ENCODE measurements around the gene PARM1. TPM values are rescaled to one million over a fixed set of nuclear protein-coding genes. Genes with fewer than 3 reads are reported as not detected.
"Not testable (repeated sequence)": the region's sequence is repeated elsewhere in the genome, so short reads cannot be mapped to it uniquely, and the experiment has no call there.

The PARM1 gene
- polyA plus RNA-seq, 1 of the 3 experiments (the other 2 are of a cell fraction): not detected

GRCh38 chr4:74990276-74990875, 57.5 kb downstream of the PARM1 start:
- no peak for TF ChIP-seq ELF1 (IDR thresholded peaks at IDR 0.05)
- no peak for TF ChIP-seq TEAD4 (IDR thresholded peaks at IDR 0.05; ENCODE audit: borderline replicate concordance, insufficient read depth)
- TF ChIP-seq FOXM1 (IDR thresholded peaks at IDR 0.05; ENCODE audit: low read depth): no peak
- TF ChIP-seq CTCF (IDR thresholded peaks at IDR 0.05): no peak
- TF ChIP-seq CHD2 (IDR thresholded peaks at IDR 0.05; ENCODE audit: low read length, partially characterized antibody): no peak
- TF ChIP-seq, protein P1, sequence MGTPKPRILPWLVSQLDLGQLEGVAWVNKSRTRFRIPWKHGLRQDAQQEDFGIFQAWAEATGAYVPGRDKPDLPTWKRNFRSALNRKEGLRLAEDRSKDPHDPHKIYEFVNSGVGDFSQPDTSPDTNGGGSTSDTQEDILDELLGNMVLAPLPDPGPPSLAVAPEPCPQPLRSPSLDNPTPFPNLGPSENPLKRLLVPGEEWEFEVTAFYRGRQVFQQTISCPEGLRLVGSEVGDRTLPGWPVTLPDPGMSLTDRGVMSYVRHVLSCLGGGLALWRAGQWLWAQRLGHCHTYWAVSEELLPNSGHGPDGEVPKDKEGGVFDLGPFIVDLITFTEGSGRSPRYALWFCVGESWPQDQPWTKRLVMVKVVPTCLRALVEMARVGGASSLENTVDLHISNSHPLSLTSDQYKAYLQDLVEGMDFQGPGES (IDR thresholded peaks at IDR 0.05; ENCODE audit: low read depth, low read length): no peak
- TF ChIP-seq POLR2AphosphoS5 (IDR thresholded peaks at IDR 0.05; ENCODE audit: low read depth, low read length): no peak
- no peak overlapping the region for H2AFZ ChIP-seq (ENCODE audit: low read depth)
- POLR2A ChIA-PET: no interaction called here
- no peaks in the 10 kb centered on the region for H3K9me2 ChIP-seq
- no peaks in the 10 kb centered on the region for H3K27me3 ChIP-seq (ENCODE audit: insufficient read depth)
- H3K4me3 ChIP-seq (ENCODE audit: low read depth in 2 of 2, low read length in 1 of 2): no peak overlapping the region
- CTCF ChIA-PET: no interaction called here
- no peak overlapping the region for H3K27ac ChIP-seq (ENCODE audit: low read depth in 2 of 2, low read length in 1 of 2)
- no peaks in the 10 kb centered on the region for H3K9me3 ChIP-seq
- H3K4me2 ChIP-seq: no peak overlapping the region
- H3K4me1 ChIP-seq (ENCODE audit: control insufficient read depth in 1 of 2, insufficient read depth in 2 of 2, low read depth in 1 of 2, low read length in 1 of 2): no peaks in the 10 kb centered on the region
- H3F3A ChIP-seq (replicated peaks; ENCODE audit: insufficient read depth): no peaks in the 10 kb centered on the region
- no peaks in the 10 kb centered on the region for H3K36me3 ChIP-seq (replicated peaks in 1 of 2; ENCODE audit: control insufficient read depth in 1 of 2, insufficient read depth in 2 of 2, low read length in 1 of 2)
- no peaks in the 10 kb centered on the region for H3K79me2 ChIP-seq (ENCODE audit: insufficient read depth)
- WGBS (ENCODE audit: low lambda C conversion rate): 4% methylated on average over 2 of the region's 2 CpGs
- H4K20me1 ChIP-seq (ENCODE audit: insufficient read depth): no peaks in the 10 kb centered on the region
- DNase-seq: no peak
- H3K9ac ChIP-seq: no peak overlapping the region

- H3K9me2 ChIP-seq; H3F3A ChIP-seq (replicated peaks; ENCODE audit: insufficient read depth); H3K9ac ChIP-seq; H3K4me1 ChIP-seq (ENCODE audit: control insufficient read depth in 1 of 2, insufficient read depth in 2 of 2, low read depth in 1 of 2, low read length in 1 of 2); H3K27me3 ChIP-seq (ENCODE audit: insufficient read depth); CTCF ChIA-PET; H3K4me3 ChIP-seq (ENCODE audit: low read depth in 2 of 2, low read length in 1 of 2); H3K27ac ChIP-seq (ENCODE audit: low read depth in 2 of 2, low read length in 1 of 2); DNase-seq; H3K79me2 ChIP-seq (ENCODE audit: insufficient read depth); POLR2A ChIA-PET; H2AFZ ChIP-seq (ENCODE audit: low read depth); H4K20me1 ChIP-seq (ENCODE audit: insufficient read depth); H3K4me2 ChIP-seq; H3K36me3 ChIP-seq (replicated peaks in 1 of 2; ENCODE audit: control insufficient read depth in 1 of 2, insufficient read depth in 2 of 2, low read length in 1 of 2); H3K9me3 ChIP-seq: not testable (repeated sequence)
- WGBS (ENCODE audit: low lambda C conversion rate): 4% methylated on average over 2 of the region's 2 CpGs
Observed at GRCh38 chr4:74994436-74994835, 61.5 kb downstream of the PARM1 start.

GRCh38 chr4:74996996-74997395, 64.1 kb downstream of the PARM1 start:
- H4K20me1 ChIP-seq (ENCODE audit: insufficient read depth): no peaks in the 10 kb centered on the region
- TF ChIP-seq JUND (IDR thresholded peaks at IDR 0.05): no peak
- no peak for TF ChIP-seq ZBTB33 (IDR thresholded peaks at IDR 0.05; ENCODE audit: borderline replicate concordance, low read depth)
- TF ChIP-seq, protein P1 (IDR thresholded peaks at IDR 0.05; ENCODE audit: low read depth, low read length): no peak
- no peak for TF ChIP-seq POLR2AphosphoS5 (IDR thresholded peaks at IDR 0.05; ENCODE audit: low read depth, low read length)
- no peaks in the 10 kb centered on the region for H3K36me3 ChIP-seq (replicated peaks in 1 of 2; ENCODE audit: control insufficient read depth in 1 of 2, insufficient read depth in 2 of 2, low read length in 1 of 2)
- no peaks in the 10 kb centered on the region for H3K9me2 ChIP-seq
- no peak overlapping the region for H3K27ac ChIP-seq (ENCODE audit: low read depth in 2 of 2, low read length in 1 of 2)
- H3F3A ChIP-seq (replicated peaks; ENCODE audit: insufficient read depth): no peaks in the 10 kb centered on the region
- no peaks in the 10 kb centered on the region for H3K9me3 ChIP-seq
- ChIA-PET POLR2A (no interaction called here), CTCF (no interaction called here)
- no peak for DNase-seq
- 0% methylated on average over 1 of the region's 1 CpG for WGBS (ENCODE audit: low lambda C conversion rate)
- no peak overlapping the region for H2AFZ ChIP-seq (ENCODE audit: low read depth)
- H3K79me2 ChIP-seq (ENCODE audit: insufficient read depth): no peaks in the 10 kb centered on the region
- no peak overlapping the region for H3K9ac ChIP-seq
- H3K27me3 ChIP-seq (ENCODE audit: insufficient read depth): no peaks in the 10 kb centered on the region
- H3K4me1 ChIP-seq (ENCODE audit: control insufficient read depth in 1 of 2, insufficient read depth in 2 of 2, low read depth in 1 of 2, low read length in 1 of 2): no peaks in the 10 kb centered on the region
- no peak overlapping the region for H3K4me3 ChIP-seq (ENCODE audit: low read depth in 2 of 2, low read length in 1 of 2)
- H3K4me2 ChIP-seq: no peak overlapping the region
